HG03469 (cell line): Measurements from ENCODE around the gene TM6SF1.
"Not testable (repeated sequence)": the region's sequence is repeated elsewhere in the genome, so short reads cannot be mapped to it uniquely, and the experiment has no call there.

Source experiments
- ATAC-seq: cut with Tn5 transposase; IDR thresholded peaks from one replicate; pipeline ENCODE4 v1.9.1; 2021; ENCODE audit warnings: mild to moderate bottlenecking, moderate library complexity, moderate number of reproducible peaks; ENCODE audit not compliant: unreplicated experiment

Gene TM6SF1

GRCh38 chr15:83169576-83169975 lies 62.1 kb downstream of the TM6SF1 start:
- ATAC-seq = not testable (repeated sequence)

- no peak for ATAC-seq
Measured at GRCh38 chr15:83170474-83171165, 63.2 kb downstream of the TM6SF1 start.

DNA sequence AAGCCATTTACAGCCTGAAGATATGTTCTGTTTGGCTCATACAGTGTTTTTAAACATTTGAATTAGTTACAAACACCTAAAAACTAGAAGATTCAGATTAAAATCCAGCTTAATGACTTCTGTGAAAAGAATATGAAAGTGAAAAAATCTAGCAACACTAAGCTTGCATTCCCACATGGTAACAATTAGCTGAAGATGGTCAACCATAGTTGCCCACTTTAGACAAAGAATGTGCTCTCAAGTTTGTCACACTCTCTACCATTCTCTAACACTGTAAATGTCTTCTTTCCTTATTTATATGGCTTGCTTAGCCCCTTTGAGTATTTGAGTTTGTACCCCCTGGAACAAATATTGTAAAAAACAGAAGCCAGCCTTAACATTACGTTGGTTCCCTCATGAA lies 67.4 kb downstream of the TM6SF1 start:
- ATAC-seq = no peak

DNA sequence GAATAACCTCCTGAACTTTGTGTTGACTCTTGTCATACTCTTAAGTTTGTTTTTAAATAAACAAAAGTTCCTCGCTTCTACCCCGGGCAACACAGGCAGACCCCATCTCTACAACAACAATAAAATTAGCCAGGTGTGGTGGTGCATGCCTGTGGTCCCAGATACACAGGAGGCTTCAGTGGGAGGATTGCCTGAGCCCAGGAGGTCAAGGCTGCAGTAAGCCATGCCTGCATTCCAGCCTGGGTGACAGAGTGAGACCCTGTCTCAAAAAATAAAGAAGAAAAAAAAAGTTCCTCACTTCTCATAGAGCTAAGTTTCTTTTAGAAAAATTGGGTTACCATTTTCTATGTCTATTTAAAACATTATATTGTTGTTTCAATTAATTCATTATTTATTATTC lies 70.9 kb downstream of the TM6SF1 start:
- ATAC-seq = no peak

GRCh38 chr15:83178869-83179325 lies 71.5 kb downstream of the TM6SF1 start:
- ATAC-seq = no peak

DNA sequence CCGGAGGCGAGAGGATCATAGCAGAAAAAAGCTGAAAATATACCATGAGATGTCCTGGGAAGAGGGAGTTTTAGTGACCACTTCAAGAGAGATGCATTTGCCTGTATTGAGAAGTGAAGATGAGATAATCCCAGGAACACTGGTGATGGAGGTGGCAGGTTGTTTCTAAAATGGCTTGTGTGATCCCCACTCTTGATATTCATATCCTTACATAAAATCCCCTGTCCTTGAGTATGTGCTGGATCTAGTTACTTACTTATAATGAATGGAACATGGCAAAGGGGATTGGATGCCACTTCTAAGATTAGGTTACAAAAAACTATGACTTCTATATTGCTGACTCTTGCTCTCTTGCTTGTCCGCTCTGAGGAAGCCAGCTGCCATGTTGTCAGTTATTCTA lies 78.1 kb downstream of the TM6SF1 start:
- no peak for ATAC-seq
